Suppressor macrophage (primary cell): ENCODE measurements around the gene ARGFX.

Experiments used
- DNase-seq, 4 experiments: peaks; one replicate each; pipeline ENCODE4 v3.0.0-alpha.2; 2020 to 2022

The ARGFX gene

GRCh38 chr3:121601212-121601812 is 33.6 kb downstream of the ARGFX start:
- no peak for DNase-seq

- no peak for DNase-seq
These were observed 37.0 kb downstream of the ARGFX start for GRCh38 chr3:121604759-121605158.

GRCh38 chr3:121606106-121606505 is 38.4 kb downstream of the ARGFX start:
- no peak for DNase-seq
